K562 (cell line): ENCODE results near the gene TMEM120A. TPM values are rescaled to one million over a fixed set of nuclear protein-coding genes. Genes with fewer than 3 reads are reported as not detected.

Experiments used
- ATAC-seq: fragments of 200-7000 bp; cut with Tn5 transposase; 3 replicates; pipeline ENCODE4 v1.9.1; 2020; ENCODE audit warnings: moderate library complexity
- BruUV-seq: library from RNA; stranded (reverse); fragments of 400-500 nt; replicated peaks from 2 replicates; lab custom pipeline; 2021; lab: Mats Ljungman, UMichigan
- CTCF ChIA-PET: fragments of 300-600 bp; formaldehyde crosslinking; extraction: SDS; loops from one replicate; lab custom pipeline; 2021; ENCODE audit warnings: low intra/inter-chr PET ratio; lab: Yijun Ruan, JAX
- POLR2A ChIA-PET: fragments of 300-600, 350-650 bp; sonication (Branson Sonifier 250); formaldehyde crosslinking; extraction: SDS; loops from one replicate; lab custom pipeline; 2021; ENCODE audit warnings: antibody characterized with exemption, inconsistent platforms; lab: Yijun Ruan, JAX
- DNase-seq, 4 experiments: peaks; one replicate each; pipeline versions ENCODE4 v3.0.0 to v3.0.0-alpha.2; 2011 to 2018; ENCODE audit warnings: low spot score in 3 of 4, mixed read lengths in 3 of 4; ENCODE audit errors: extremely low read depth in 1 of 4
- FAIRE-seq: peaks from 2 replicates; lab custom pipeline; 2011; peaks lifted over from hg19 to GRCh38; lab: Jason Lieb, UNC
- H2AFZ ChIP-seq: 2 replicates; pipeline ENCODE4 v1.6.0; 2011; ENCODE audit warnings: low read depth, low read length, control low read depth, inconsistent platforms
- H3K27ac ChIP-seq: fragments of 200-600 bp; 3 replicates; pipeline ENCODE4 v1.8.0; 2011; ENCODE audit warnings: low read depth, mild to moderate bottlenecking, control low read depth, inconsistent platforms, low read length, moderate library complexity, mixed read lengths; ENCODE audit errors: extremely low read depth
- H3K27me3 ChIP-seq, 2 experiments: fragments of 300-600 bp in 1 of 2; 2 replicates in 1 of 2; 3 replicates in 1 of 2; pipeline versions ENCODE4 v1.6.0 to v1.8.0; 2011; ENCODE audit warnings: inconsistent platforms in 2 of 2, low read length in 2 of 2, mild to moderate bottlenecking in 1 of 2, mixed read lengths in 1 of 2, moderate library complexity in 1 of 2; ENCODE audit not compliant: control insufficient read depth in 2 of 2, insufficient read depth in 2 of 2
- H3K36me3 ChIP-seq: fragments of 300-600 bp; 3 replicates; pipeline ENCODE4 v1.8.0; 2011; ENCODE audit warnings: mild to moderate bottlenecking, low read length, inconsistent platforms; ENCODE audit not compliant: control insufficient read depth, insufficient read depth
- H3K4me1 ChIP-seq, 2 experiments: fragments of 200-600 bp in 1 of 2; replicated peaks in 1 of 2; 2 replicates in 1 of 2; 3 replicates in 1 of 2; pipeline versions ENCODE4 v1.5.1 to v1.8.0; 2011; ENCODE audit warnings: inconsistent platforms in 2 of 2, low read length in 2 of 2, mild to moderate bottlenecking in 1 of 2, mixed read lengths in 1 of 2, moderate library complexity in 1 of 2; ENCODE audit not compliant: control insufficient read depth in 2 of 2, insufficient read depth in 2 of 2
- H3K4me2 ChIP-seq: 2 replicates; pipeline ENCODE4 v1.6.1; 2011; ENCODE audit warnings: low read length, control low read depth, inconsistent platforms, mixed read lengths; ENCODE audit not compliant: insufficient read depth
- H3K4me3 ChIP-seq: fragments of 200-600 bp; sonication (generic), shearing (Covaris generic); 2 replicates; pipeline ENCODE4 v1.5.1; 2016; ENCODE audit warnings: control low read depth, inconsistent platforms
- H3K79me2 ChIP-seq: fragments of 200-600 bp; 3 replicates; pipeline ENCODE4 v1.8.0; 2011; ENCODE audit warnings: low read length, inconsistent platforms; ENCODE audit not compliant: control insufficient read depth, insufficient read depth
- H3K9ac ChIP-seq, 2 experiments: 2 replicates each; pipeline versions ENCODE4 v1.6.0 to v1.6.1; 2011; ENCODE audit warnings: low read depth in 2 of 2, low read length in 2 of 2, control low read depth in 1 of 2, inconsistent platforms in 1 of 2, mild to moderate bottlenecking in 1 of 2, mixed read lengths in 1 of 2; ENCODE audit not compliant: insufficient read depth in 1 of 2
- H3K9me1 ChIP-seq: one replicate; pipeline ENCODE4 v1.6.0; 2011; ENCODE audit warnings: inconsistent platforms, mild to moderate bottlenecking, low read length, moderate library complexity; ENCODE audit not compliant: control insufficient read depth, insufficient read depth
- H3K9me3 ChIP-seq: replicated peaks from 2 replicates; pipeline ENCODE4 v1.5.1; 2011; ENCODE audit warnings: low read depth, low read length, inconsistent platforms; ENCODE audit not compliant: control insufficient read depth, insufficient read depth
- H4K20me1 ChIP-seq: replicated peaks from 2 replicates; pipeline ENCODE4 v1.6.1; 2011; ENCODE audit warnings: low read length, inconsistent platforms, mixed read lengths; ENCODE audit not compliant: control insufficient read depth, insufficient read depth
- NCOR1 ChIP-seq: fragments of 450-650 bp; IDR thresholded peaks from 2 replicates; pipeline ENCODE4 v1.6.1; 2016; ENCODE audit warnings: mild to moderate bottlenecking, moderate library complexity
- POLR2G ChIP-seq: fragments of 200-400 bp; formaldehyde crosslinking; IDR thresholded peaks from 2 replicates; pipeline ENCODE4 v1.6.1; 2017; ENCODE audit warnings: low read depth, mild to moderate bottlenecking, antibody characterized with exemption, low read length, moderate library complexity
- WGBS: fragments of 100-300 bp; shearing (Covaris generic); methylation state at CpG from one replicate; pipeline ENCODE4 v1.1.6; 2016; ENCODE audit warnings: low coverage, mixed read lengths; ENCODE audit not compliant: insufficient coverage; ENCODE audit errors: missing lambda C conversion rate; 5-methylcytosine and 5-hydroxymethylcytosine counted together
- in situ Hi-C: fragments of 300-500 bp; cut with MboI; formaldehyde crosslinking; loops from 4 replicates; pipeline ENCODE4 v1.15.0; 2018; ENCODE audit warnings: inconsistent platforms, mixed read lengths
- intact Hi-C: fragments of 100-400 bp; cut with micrococcal nuclease; formaldehyde crosslinking; loops from 2 replicates; pipeline ENCODE4 v1.14.2; 2022
- polyA plus RNA-seq, 8 experiments: library from polyadenylated mRNA; depleted of rRNA in 4 of 8; stranded (reverse) in 5 of 8; unstranded in 3 of 8; fragments of >200 nt; fragmentation: Nextera tagmentation in 2 of 8; fragmentation: Illumina TruSeq in 1 of 8; extraction: Ambion mirVana in 2 of 8; extraction: Trizol in 1 of 8; gene quantifications; 2 replicates each; pipeline versions ENCODE4 v1.2.1 to v1.2.3, GENCODE V29; 2011 to 2014; ENCODE audit warnings: inconsistent platforms in 1 of 8, missing spikeins in 1 of 8
- total RNA-seq, 7 experiments: library from RNA; depleted of rRNA in 6 of 7; stranded (reverse); fragments of >200 nt in 6 of 7; fragmentation: Illumina TruSeq in 2 of 7; extraction: Trizol in 2 of 7; gene quantifications; 2 replicates each; pipeline versions ENCODE4 v1.2.1 to v1.2.3, GENCODE V29; 2011 to 2021; ENCODE audit warnings: low replicate concordance in 1 of 7

The TMEM120A gene
- total and polyA plus RNA-seq, 9 of the 15 experiments (the other 6 are each of a cell fraction or from before 2014, with no cell fraction given): 2.3 to 90.2 (median 22.9) TPM

- H3K9me1 ChIP-seq: peaks cover 4% of the 10 kb centered on the region
- no peak overlapping the region for H2AFZ ChIP-seq
- no TSS peak for BruUV-seq
- intact Hi-C loops: no loop called here
- TF ChIP-seq POLR2G (peak; percentile 36; the same call in 1 of the 2 replicates), NCOR1 (no peak)
- in situ Hi-C loops: no loop called here
- H3K9ac ChIP-seq: peak overlapping the region in 1 of 2 experiments; percentile 36; a peak in 1 of 4 replicates
- no peak overlapping the region for H3K4me2 ChIP-seq
- no peak for ATAC-seq
- CTCF ChIA-PET: no interaction called here
- H3K79me2 ChIP-seq: no peaks in the 10 kb centered on the region
- H3K9me3 ChIP-seq: no peaks in the 10 kb centered on the region
- H3K36me3 ChIP-seq: peaks cover 86% of the 10 kb centered on the region; the same call in 2 of the 3 replicates
- peaks cover 0 to 57% of the 10 kb centered on the region in 2 experiments; a peak in 2 of 5 replicates for H3K4me1 ChIP-seq
- no peak overlapping the region for H3K4me3 ChIP-seq
- peaks cover 3% of the 10 kb centered on the region; the same call in 1 of the 2 replicates for H4K20me1 ChIP-seq
- 88% methylated on average over 22 of the region's 22 CpGs for WGBS
- no peak for FAIRE-seq
- DNase-seq: no peak
- H3K27ac ChIP-seq: no peak overlapping the region
- POLR2A ChIA-PET: interaction anchor here (0.5 to 1.0 kb wide), 4 partner anchors 9 to 1747 kb away, joined by 3 to 4 read pairs (median 3); no protein-coding TSS in a partner anchor
- no peaks in the 10 kb centered on the region for H3K27me3 ChIP-seq
Observed at GRCh38 chr7:75982306-75983064, 11.9 kb downstream of the TMEM120A start.
